HG03457 (cell line): ENCODE measurements around the gene USP30.

Experiments
- ATAC-seq: cut with Tn5 transposase; IDR thresholded peaks from one replicate; pipeline ENCODE4 v1.9.1; 2021; ENCODE audit warnings: moderate number of reproducible peaks; ENCODE audit not compliant: unreplicated experiment

Gene USP30

DNA sequence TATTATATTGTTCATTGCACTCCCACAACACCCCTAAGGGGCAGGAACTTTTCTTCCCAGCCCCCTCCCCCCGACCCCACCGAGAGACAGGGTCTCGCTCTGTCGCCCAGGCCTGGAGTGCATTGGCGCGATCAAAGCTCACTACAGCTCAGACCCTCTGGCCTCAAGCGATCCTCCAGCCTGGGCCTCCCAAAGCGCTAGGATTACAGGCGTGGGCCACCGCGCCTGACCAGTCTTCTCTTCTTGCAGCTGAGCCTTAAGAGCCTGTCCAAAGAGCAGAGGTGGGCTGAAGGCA lies 44.7 kb downstream of the USP30 start:
- ATAC-seq, result no peak

DNA sequence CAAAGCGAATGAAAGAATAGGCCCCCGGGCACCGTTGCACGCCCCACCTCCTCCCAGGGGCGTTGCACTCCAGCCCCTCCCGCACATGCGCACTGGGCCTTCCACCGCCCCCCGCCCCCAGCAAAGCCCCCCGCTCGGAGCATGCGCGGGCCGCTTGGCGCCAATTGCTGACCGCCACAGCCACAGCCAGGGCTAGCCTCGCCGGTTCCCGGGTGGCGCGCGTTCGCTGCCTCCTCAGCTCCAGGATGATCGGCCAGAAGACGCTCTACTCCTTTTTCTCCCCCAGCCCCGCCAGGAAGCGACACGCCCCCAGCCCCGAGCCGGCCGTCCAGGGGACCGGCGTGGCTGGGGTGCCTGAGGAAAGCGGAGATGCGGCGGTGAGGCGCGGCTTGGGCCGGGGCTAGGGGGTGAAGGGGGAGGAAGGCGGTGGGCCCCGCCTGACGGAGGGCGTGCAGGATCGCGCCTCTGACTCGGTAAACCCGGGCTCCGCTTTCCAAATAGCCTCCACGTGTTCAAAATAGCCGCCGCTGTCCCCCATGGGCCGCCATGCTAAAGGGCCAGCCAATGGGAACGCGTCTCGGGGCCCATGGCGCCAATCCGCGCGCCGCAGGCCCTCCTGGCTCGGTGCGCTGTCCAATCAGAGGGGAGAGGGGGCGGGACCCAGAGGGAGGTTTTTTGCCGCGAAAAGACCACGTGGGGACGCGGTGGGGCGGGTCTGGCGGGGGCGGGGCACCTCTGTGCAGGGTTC lies 45.2 kb downstream of the USP30 start, which contains the start of gene UNG:
Gene UNG (plus strand): TSS at position 163 of the 748 bp plus-strand sequence. CDS start 83 bp downstream, at position 246.
- peak; percentile 83 for ATAC-seq

DNA sequence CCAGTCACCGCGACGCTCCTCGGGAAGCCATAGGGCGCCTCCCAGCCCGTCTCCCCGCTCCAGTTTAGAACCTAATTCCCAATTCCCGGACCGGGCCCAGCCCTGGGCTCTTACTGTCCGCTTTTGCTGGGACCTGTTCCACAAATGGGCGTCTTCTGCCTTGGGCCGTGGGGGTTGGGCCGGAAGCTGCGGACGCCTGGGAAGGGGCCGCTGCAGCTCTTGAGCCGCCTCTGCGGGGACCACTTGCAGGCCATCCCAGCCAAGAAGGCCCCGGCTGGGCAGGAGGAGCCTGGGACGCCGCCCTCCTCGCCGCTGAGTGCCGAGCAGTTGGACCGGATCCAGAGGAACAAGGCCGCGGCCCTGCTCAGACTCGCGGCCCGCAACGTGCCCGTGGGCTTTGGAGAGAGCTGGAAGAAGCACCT lies 45.8 kb downstream of the USP30 start:
- peak; percentile 9 for ATAC-seq

DNA sequence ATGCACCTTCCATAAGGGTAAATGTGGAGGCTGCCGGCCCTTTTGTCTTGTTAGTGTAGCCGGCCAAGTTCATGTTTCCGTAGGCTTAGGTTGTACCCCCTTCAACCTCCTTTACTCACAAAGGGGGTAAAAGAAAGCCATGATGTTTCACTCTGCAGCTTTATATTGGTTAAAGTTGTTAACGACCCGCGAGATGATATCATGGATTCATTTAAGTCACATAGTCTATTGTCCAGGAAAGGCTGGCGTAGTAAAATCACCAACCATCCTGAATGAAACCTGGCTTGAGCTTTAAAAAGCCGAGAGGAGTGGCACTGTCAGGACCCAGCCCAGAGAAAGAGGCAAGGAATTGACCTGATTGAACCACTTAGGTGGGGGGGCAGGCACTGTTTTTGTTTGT lies 46.3 kb downstream of the USP30 start:
- no peak for ATAC-seq

DNA sequence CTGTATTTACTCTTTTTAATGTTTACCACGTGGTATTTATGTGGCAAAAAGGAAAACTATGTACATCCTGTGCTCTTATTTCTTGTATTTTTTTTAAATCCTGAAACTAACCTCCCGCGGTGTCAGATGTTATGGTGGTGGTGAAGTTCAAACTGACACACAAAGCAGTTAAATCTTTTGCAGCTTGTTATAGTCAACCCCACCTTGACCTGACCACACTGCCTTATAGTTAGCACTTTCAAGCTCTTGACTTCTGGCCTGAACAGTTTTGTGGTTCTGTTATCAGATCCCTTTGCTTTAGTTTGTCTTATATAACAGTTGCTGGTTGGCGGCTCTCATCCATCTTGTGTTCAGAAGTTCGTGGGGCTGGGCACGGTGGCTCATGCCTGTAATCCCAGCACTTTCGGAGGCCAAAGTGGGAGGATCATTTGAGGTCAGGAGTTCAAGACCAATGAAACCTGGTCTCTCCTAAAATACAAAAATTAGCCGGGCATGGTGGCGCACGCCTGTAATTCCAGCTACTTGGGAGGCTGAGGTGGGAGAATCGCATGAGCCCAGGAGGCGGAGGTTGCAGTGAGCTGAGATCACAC lies 47.1 kb downstream of the USP30 start:
- ATAC-seq, result no peak

DNA sequence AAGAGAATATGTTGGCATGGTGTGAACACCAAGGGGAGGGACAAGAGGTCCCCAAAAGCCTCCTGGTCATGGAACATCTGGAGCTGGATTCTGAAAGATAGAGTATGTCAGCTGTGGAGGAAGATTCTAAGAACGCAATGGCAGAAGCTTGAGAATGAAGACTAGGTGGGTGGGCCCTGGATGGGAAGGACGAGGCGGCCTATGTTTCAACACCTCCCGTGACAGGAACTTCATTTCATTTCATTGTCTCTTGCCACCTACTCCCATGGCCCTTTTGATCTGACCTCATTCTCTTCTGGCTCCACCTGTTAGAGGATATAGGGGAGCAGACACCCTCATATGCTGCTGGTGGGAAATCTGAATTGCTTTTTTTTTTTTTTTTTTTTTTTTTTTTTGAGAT lies 48.4 kb downstream of the USP30 start:
- ATAC-seq, result no peak

DNA sequence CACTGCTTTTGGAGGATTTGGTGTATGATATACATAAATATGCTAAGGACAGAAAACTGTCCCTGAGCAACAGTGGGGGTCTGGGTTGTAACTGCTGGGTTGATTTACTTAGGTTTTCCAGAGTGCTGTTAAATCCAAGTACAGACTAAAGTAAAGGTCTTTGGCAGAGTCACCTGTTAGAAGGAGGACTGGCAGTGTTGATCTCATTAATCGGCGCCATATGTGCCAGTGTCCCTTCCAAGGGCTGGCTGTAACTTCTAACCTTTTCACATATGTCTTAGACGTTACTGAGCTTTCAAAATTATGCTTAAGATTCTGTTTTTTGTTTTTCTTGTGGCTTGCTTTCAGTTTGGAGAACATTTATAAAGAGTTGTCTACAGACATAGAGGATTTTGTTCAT lies 50.1 kb downstream of the USP30 start:
- no peak for ATAC-seq

DNA sequence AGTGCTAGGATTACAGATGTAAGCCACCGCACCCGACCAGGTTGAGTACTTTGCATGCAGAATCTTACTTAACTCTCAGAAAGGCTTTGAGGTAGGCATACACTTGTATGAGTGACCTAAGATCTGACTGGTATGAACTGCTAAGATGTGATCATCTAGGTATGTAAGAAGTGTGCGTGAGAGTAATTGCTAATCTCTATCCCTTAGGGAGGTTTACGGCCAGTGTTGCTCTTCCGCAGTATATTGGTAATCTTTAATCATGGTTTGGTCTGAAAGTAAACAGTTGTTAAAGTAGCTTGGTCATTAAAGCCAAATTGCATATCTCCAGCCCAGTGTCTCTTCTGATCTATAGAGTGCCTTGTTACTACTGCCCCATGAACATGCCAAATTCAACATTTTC lies 52.8 kb downstream of the USP30 start:
- ATAC-seq, result no peak

DNA sequence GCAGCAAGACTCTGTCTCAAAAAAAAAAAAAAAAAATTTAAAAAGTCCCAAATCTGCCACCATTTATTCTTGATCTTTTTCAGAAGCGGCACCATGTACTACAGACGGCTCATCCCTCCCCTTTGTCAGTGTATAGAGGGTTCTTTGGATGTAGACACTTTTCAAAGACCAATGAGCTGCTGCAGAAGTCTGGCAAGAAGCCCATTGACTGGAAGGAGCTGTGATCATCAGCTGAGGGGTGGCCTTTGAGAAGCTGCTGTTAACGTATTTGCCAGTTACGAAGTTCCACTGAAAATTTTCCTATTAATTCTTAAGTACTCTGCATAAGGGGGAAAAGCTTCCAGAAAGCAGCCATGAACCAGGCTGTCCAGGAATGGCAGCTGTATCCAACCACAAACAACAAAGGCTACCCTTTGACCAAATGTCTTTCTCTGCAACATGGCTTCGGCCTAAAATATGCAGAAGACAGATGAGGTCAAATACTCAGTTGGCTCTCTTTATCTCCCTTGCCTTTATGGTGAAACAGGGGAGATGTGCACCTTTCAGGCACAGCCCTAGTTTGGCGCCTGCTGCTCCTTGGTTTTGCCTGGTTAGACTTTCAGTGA lies 57.5 kb downstream of the USP30 start:
- no peak for ATAC-seq

DNA sequence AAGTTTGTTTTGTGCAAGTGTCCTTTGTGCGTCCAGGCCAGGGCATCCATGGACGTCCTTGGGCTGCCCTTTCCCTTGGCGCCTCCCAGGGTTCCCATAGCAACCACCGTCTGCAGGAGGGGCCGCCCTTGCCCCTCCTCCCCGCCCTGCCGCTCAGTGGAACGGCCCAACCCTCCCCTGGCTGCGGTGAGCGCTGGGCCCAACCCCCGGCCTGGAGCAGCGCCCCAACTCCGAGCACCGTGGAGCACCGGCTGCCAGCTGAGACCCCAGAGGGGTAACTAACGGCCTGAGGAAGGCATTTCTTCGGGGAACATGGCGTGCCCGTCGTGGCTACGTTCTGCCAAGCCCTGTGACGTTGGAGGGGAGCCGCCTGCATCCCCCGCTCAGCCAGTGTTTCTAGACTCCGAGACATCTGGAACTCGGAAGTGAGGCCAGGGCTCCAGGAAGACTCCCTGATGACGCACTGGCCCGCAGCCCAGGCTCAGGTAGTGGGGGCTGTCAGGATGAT lies 58.7 kb downstream of the USP30 start:
- no peak for ATAC-seq

DNA sequence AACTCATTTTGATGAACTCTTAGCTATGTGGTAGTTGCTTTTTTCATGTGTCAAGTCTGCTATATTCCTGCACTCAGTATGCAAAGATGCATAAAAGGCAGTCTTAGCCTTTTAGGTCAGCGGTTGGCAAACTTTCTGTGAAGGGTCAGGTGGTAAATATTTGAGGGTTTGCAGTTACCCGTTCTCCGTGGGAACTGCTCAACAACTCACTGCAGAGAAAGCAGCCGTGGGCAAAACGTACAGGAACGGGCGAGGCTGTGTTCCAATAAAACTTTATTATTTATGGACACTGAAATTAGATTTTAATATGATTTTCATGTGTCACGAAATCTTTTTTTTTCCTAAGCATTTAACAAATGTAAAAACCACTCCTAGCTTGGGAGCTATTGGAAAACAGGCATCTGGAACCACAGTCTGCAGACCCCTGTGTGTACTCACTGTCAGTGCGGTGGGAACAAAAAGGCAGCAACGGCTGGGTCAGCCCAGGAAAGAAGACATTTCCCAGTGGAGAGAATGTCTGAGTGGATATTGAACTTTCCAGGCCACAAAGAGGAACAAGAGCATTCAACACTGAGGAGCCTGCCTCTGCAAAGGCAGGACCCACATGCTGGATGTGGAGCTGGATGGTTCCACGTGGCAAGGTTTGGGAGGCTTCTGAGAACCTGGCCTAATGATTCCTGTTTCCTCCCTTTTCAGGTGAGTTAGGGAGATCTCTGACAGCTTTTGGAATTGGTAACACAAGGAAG lies 60.5 kb downstream of the USP30 start:
- ATAC-seq, result no peak

DNA sequence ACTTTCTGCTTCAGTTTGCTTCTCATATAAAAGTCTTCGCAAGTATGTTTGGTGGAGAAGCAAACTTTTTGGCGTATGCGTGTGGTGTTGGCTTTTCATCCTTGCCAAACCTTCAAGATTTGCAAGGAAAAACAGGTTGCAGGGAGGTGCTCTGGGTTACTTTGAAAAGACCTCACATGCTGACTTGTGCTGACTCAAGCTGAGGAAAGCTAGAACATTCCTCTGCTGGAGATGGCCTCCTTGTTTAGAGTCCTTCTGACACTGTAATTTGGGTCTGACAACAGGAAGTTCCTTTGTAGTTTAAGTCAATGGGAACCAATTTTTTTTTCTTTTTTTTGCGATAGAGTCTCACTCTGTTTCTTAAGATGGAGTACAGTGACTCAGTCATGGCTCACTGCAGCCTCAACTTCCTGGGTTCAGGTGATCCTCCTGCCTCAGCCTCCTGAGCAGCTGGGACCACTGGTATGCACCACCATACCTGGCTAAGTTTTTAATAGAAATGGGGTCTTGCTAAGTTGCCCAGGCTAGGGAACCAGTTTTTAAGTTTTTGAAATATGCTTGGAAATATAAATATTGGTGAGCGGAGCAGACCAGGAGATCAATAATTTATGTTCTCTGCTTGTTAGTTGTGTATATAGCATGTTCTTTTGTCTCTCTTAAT lies 61.4 kb downstream of the USP30 start:
- ATAC-seq, result no peak

DNA sequence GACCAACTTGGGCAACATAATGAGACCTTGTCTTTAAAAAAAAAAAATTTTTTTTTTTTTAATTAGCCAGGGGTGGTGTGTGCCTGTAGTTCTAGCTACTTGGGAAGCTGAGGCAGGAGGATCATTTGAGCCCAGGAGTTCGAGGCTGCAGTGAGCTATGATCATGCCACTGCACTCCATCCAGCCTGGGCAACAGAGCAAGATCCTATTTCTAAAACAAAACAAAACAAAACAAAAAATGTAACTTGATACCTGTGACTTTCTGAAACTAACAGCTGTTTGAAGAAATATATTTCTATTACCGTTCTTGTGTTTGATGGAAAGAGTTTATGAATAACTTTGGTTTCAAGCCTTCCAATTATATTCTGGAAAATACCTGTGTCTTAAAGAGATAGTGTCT lies 62.3 kb downstream of the USP30 start:
- ATAC-seq, result no peak

DNA sequence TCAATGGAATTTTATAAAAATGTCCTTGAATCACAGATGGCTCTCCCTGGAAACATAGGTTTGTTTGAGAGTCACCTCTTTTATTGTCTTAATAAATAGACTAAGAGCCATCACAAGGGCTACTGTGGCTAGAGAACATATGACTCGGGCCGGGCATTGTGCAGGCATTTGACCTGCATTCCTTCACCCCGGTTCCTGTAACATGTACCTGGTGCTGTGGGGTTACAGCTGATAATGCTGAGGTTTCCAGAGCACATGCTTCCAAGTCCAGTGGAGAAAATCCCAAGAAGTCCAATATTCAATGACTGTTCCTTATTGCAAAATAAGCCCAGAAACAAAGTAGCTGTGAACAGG lies 63.0 kb downstream of the USP30 start:
- no peak for ATAC-seq

DNA sequence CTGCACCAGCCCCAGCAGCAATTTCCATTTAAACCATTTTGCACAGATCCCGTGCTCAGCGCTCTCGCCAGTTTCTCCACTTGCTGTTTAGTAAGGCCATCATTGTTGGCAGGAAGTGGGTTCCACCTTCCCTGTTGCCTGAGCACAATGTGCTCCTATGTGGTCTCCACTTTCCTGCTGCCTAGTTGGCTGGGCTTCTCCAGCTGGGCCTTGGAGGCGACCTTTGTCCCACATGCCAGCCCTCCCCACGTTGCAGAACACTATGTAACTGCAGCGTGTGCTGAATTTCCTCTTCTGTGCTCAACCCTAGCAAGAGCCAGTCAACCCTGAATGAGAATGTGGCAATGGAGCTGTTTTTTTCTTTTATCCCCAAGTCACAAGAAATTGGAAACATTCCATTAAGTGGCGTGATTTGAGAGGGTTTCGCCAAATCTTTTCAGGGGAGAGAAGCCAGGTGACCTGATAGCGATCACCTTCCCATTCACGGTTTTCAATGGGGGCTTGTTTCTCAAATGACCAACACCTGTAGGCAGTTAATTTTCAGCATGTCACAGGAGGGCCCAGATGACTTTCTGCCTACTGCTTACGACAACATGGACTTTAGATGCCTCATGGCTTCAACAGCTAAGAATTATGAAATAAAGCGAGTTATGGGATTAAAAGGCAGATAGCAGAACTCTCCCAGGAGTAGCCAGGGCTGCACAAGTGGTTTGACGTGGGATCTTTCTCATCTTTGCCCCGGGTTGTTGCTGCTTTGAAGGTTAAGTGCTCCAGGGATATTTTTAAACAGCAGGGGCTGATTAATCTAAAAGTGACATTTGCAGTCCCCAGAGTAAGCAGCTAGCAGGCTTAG lies 63.6 kb downstream of the USP30 start, which contains the start of gene ACACB:
Gene ACACB (plus strand): TSS at position 830 of the 853 bp plus-strand sequence. CDS start 22,819 bp downstream, outside the sequence.
- no peak for ATAC-seq

DNA sequence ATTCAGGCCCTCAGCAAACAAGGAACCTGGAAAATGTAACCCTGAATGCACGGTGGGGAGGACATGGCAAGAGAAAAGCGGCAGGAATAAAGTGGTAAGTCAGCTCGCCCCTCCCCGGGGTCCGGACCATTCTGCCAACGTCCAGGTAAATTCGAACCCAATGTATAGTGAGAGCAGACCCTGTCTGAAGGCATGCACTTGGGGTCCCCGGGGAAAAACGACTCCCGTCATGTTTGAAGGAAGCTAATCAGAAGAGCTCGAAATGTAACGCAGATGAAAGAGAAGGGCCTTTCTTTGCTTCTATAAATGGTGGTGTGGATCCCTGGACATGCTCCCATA lies 64.2 kb downstream of the USP30 start:
- ATAC-seq, result no peak

DNA sequence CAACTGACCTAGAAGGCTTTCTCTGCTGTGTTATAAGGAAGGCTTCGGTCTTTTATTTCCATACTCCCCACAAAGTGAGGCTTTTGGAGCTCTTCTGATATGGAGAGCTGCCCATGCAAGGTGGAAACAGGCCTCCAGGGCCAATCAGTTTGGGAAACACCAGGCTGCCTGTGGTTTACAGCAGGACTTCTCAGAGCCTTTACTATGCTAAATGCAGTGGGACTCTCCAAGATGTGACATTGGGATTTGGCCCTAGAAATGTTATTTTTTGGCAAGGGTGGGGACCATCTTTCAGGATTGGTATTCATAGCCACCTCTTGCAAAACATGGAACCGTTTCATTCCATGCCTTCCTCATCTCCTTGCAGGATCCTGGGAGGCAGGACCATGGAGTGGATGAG lies 67.7 kb downstream of the USP30 start:
- no peak for ATAC-seq

DNA sequence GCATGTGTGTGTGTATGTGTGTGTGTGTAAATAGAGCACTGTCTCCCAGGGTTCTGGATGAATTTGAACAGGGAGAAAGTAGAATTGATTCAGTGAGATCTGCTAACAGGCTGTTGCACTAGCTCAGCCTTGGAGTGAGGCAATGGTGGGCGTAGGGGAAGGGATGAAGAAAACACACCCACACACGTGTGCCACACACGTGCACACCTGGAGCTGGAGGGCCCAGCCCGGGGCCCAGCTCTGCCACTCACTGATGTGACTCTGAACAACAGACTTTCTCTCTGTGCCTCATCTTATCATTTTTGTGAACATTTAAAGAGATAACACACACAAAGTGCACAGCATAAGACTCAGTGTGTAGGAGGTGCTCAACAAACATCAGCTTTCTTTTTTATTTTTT lies 68.2 kb downstream of the USP30 start:
- ATAC-seq, result no peak

DNA sequence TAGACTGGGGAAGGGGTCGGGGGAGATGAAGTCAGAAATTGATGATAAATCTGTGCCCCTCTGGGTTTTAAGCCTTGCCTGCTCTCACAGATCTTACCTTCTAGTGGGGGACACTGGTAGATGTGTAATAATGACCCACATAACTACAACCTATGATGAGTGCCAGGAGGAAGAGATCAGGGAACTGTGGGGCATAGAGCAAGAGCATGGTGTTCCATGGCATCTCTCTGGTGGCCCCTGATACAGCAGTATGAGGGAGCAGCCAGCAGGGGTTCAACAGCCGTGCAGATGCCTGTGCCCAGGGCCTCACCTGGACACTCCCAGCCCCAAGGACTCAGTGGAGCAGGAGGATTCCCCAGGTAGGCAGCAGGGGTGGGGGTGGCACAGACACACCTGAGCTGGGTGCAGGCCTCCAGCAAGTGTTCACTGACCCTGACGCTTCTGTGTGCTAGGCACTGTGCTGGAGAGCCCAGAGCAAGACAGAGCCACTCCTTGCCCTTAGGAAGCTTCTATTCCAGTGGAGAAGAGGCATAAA lies 69.0 kb downstream of the USP30 start:
- no peak for ATAC-seq
